Activated naive CD4-positive, alpha-beta T cell treated with anti-CD3 and anti-CD28 coated beads, Interleukin-2, amount 10 ng/mL, durations not matched to agents 7 days and 5 days (primary cell): ENCODE results near the gene PTPRD.

Experiments used
- CTCF ChIA-PET: fragments of 350-600 bp; sonication (Branson Sonifier 250); formaldehyde crosslinking; loops from one replicate; lab custom pipeline; 2021; ENCODE audit warnings: antibody characterized with exemption; lab: Charles Lee
- DNase-seq: peaks from one replicate; pipeline ENCODE4 v3.0.0-alpha.2; 2020
- H3K27ac Mint-ChIP-seq: one replicate; pipeline ENCODE4 v1.8.0; 2021; ENCODE audit warnings: mild to moderate bottlenecking, moderate library complexity, mixed read lengths
- H3K27me3 Mint-ChIP-seq: one replicate; pipeline ENCODE4 v1.8.0; 2021; ENCODE audit warnings: mild to moderate bottlenecking, mixed read lengths
- H3K36me3 Mint-ChIP-seq: one replicate; pipeline ENCODE4 v1.8.0; 2021; ENCODE audit warnings: mixed read lengths
- H3K4me1 Mint-ChIP-seq: one replicate; pipeline ENCODE4 v1.8.0; 2021; ENCODE audit warnings: mixed read lengths
- H3K4me3 Mint-ChIP-seq: one replicate; pipeline ENCODE4 v1.8.0; 2021; ENCODE audit warnings: mild to moderate bottlenecking, moderate library complexity, mixed read lengths
- H3K9me3 Mint-ChIP-seq: one replicate; pipeline ENCODE4 v1.8.0; 2021; ENCODE audit warnings: mixed read lengths

The PTPRD gene

GRCh38 chr9:8394341-8394740 lies 2218.5 kb downstream of the PTPRD start:
- Mint-ChIP-seq H3K4me3 (no peak overlapping the region), H3K36me3 (no peaks in the 10 kb centered on the region), H3K27ac (no peak overlapping the region), H3K4me1 (no peaks in the 10 kb centered on the region), H3K27me3 (no peaks in the 10 kb centered on the region), H3K9me3 (no peaks in the 10 kb centered on the region)
- CTCF ChIA-PET, result no interaction called here
- no peak for DNase-seq

GRCh38 chr9:8392866-8393265 lies 2219.9 kb downstream of the PTPRD start:
- H3K4me1 Mint-ChIP-seq, result no peaks in the 10 kb centered on the region
- no peak overlapping the region for H3K27ac Mint-ChIP-seq
- CTCF ChIA-PET, result no interaction called here
- no peaks in the 10 kb centered on the region for H3K27me3 Mint-ChIP-seq
- no peaks in the 10 kb centered on the region for H3K36me3 Mint-ChIP-seq
- H3K9me3 Mint-ChIP-seq, result no peaks in the 10 kb centered on the region
- DNase-seq, result no peak
- H3K4me3 Mint-ChIP-seq, result no peak overlapping the region

- no peak overlapping the region for H3K4me3 Mint-ChIP-seq
- no peak overlapping the region for H3K27ac Mint-ChIP-seq
- CTCF ChIA-PET, result no interaction called here
- no peaks in the 10 kb centered on the region for H3K36me3 Mint-ChIP-seq
- H3K4me1 Mint-ChIP-seq, result no peaks in the 10 kb centered on the region
- no peak for DNase-seq
- no peaks in the 10 kb centered on the region for H3K27me3 Mint-ChIP-seq
- H3K9me3 Mint-ChIP-seq, result no peaks in the 10 kb centered on the region
Observed at GRCh38 chr9:8391566-8391965, 2221.2 kb downstream of the PTPRD start.

GRCh38 chr9:8391132-8391531 lies 2221.7 kb downstream of the PTPRD start:
- CTCF ChIA-PET, result no interaction called here
- H3K4me1 Mint-ChIP-seq, result no peaks in the 10 kb centered on the region
- H3K4me3 Mint-ChIP-seq, result no peak overlapping the region
- no peaks in the 10 kb centered on the region for H3K36me3 Mint-ChIP-seq
- H3K27ac Mint-ChIP-seq, result no peak overlapping the region
- H3K9me3 Mint-ChIP-seq, result no peaks in the 10 kb centered on the region
- no peak for DNase-seq
- H3K27me3 Mint-ChIP-seq, result no peaks in the 10 kb centered on the region

- Mint-ChIP-seq H3K4me3 (no peak overlapping the region), H3K27ac (no peak overlapping the region), H3K4me1 (no peaks in the 10 kb centered on the region), H3K9me3 (no peaks in the 10 kb centered on the region), H3K36me3 (no peaks in the 10 kb centered on the region), H3K27me3 (no peaks in the 10 kb centered on the region)
- CTCF ChIA-PET, result no interaction called here
- no peak for DNase-seq
Observed at GRCh38 chr9:8390571-8390970, 2222.2 kb downstream of the PTPRD start.

- H3K4me3 Mint-ChIP-seq, result no peak overlapping the region
- H3K9me3 Mint-ChIP-seq, result no peaks in the 10 kb centered on the region
- DNase-seq, result no peak
- CTCF ChIA-PET, result no interaction called here
- H3K27me3 Mint-ChIP-seq, result no peaks in the 10 kb centered on the region
- H3K4me1 Mint-ChIP-seq, result no peaks in the 10 kb centered on the region
- no peaks in the 10 kb centered on the region for H3K36me3 Mint-ChIP-seq
- H3K27ac Mint-ChIP-seq, result no peak overlapping the region
Observed at GRCh38 chr9:8389531-8389930, 2223.3 kb downstream of the PTPRD start.

GRCh38 chr9:8388132-8388531 lies 2224.7 kb downstream of the PTPRD start:
- no peak for DNase-seq

GRCh38 chr9:8384091-8384490 lies 2228.7 kb downstream of the PTPRD start:
- no peaks in the 10 kb centered on the region for H3K36me3 Mint-ChIP-seq
- H3K4me1 Mint-ChIP-seq, result no peaks in the 10 kb centered on the region
- H3K27ac Mint-ChIP-seq, result no peak overlapping the region
- DNase-seq, result no peak
- H3K27me3 Mint-ChIP-seq, result no peaks in the 10 kb centered on the region
- no peak overlapping the region for H3K4me3 Mint-ChIP-seq
- CTCF ChIA-PET, result no interaction called here
- no peaks in the 10 kb centered on the region for H3K9me3 Mint-ChIP-seq

More at GRCh38 chr9:8388132-8388531, 2224.7 kb downstream of the PTPRD start:
- Mint-ChIP-seq H3K27ac (no peak overlapping the region), H3K9me3 (no peaks in the 10 kb centered on the region), H3K27me3 (no peaks in the 10 kb centered on the region), H3K4me1 (no peaks in the 10 kb centered on the region), H3K4me3 (no peak overlapping the region), H3K36me3 (no peaks in the 10 kb centered on the region)
- CTCF ChIA-PET, result no interaction called here

- CTCF ChIA-PET, result no interaction called here
- Mint-ChIP-seq H3K4me1 (no peaks in the 10 kb centered on the region), H3K36me3 (no peaks in the 10 kb centered on the region), H3K4me3 (no peak overlapping the region), H3K27ac (no peak overlapping the region), H3K9me3 (no peaks in the 10 kb centered on the region), H3K27me3 (no peaks in the 10 kb centered on the region)
- DNase-seq, result no peak
Observed at GRCh38 chr9:8382777-8383527, 2229.8 kb downstream of the PTPRD start.

- H3K27me3 Mint-ChIP-seq, result no peaks in the 10 kb centered on the region
- CTCF ChIA-PET, result no interaction called here
- no peak overlapping the region for H3K4me3 Mint-ChIP-seq
- no peak overlapping the region for H3K27ac Mint-ChIP-seq
- H3K4me1 Mint-ChIP-seq, result no peaks in the 10 kb centered on the region
- no peaks in the 10 kb centered on the region for H3K36me3 Mint-ChIP-seq
- no peaks in the 10 kb centered on the region for H3K9me3 Mint-ChIP-seq
- no peak for DNase-seq
Observed at GRCh38 chr9:8382266-8382665, 2230.5 kb downstream of the PTPRD start.

GRCh38 chr9:8381601-8382000 lies 2231.2 kb downstream of the PTPRD start:
- H3K36me3 Mint-ChIP-seq, result no peaks in the 10 kb centered on the region
- no peaks in the 10 kb centered on the region for H3K4me1 Mint-ChIP-seq
- H3K4me3 Mint-ChIP-seq, result no peak overlapping the region
- H3K27ac Mint-ChIP-seq, result no peak overlapping the region
- DNase-seq, result no peak
- CTCF ChIA-PET, result no interaction called here
- no peaks in the 10 kb centered on the region for H3K9me3 Mint-ChIP-seq
- H3K27me3 Mint-ChIP-seq, result no peaks in the 10 kb centered on the region

- no peaks in the 10 kb centered on the region for H3K36me3 Mint-ChIP-seq
- DNase-seq, result no peak
- no peaks in the 10 kb centered on the region for H3K9me3 Mint-ChIP-seq
- no peaks in the 10 kb centered on the region for H3K27me3 Mint-ChIP-seq
- no peaks in the 10 kb centered on the region for H3K4me1 Mint-ChIP-seq
- H3K27ac Mint-ChIP-seq, result no peak overlapping the region
- CTCF ChIA-PET, result no interaction called here
- no peak overlapping the region for H3K4me3 Mint-ChIP-seq
Observed at GRCh38 chr9:8374471-8374870, 2238.3 kb downstream of the PTPRD start.

- Mint-ChIP-seq H3K9me3 (no peaks in the 10 kb centered on the region), H3K27me3 (no peaks in the 10 kb centered on the region)
- CTCF ChIA-PET, result interaction anchor here (1.2 kb wide), 1 partner anchor 91 kb away, joined by 3 read pairs; no protein-coding TSS in a partner anchor
Observed at GRCh38 chr9:8371686-8372085, 2241.1 kb downstream of the PTPRD start.

GRCh38 chr9:8366161-8366926 lies 2246.5 kb downstream of the PTPRD start:
- no peaks in the 10 kb centered on the region for H3K27me3 Mint-ChIP-seq
- CTCF ChIA-PET, result interaction anchor here (0.8 kb wide), 1 partner anchor 513 kb away, joined by 3 read pairs; no protein-coding TSS in a partner anchor
- no peaks in the 10 kb centered on the region for H3K9me3 Mint-ChIP-seq
- H3K27ac Mint-ChIP-seq, result no peak overlapping the region
- DNase-seq, result no peak
- no peaks in the 10 kb centered on the region for H3K36me3 Mint-ChIP-seq
- H3K4me3 Mint-ChIP-seq, result no peak overlapping the region
- H3K4me1 Mint-ChIP-seq, result no peaks in the 10 kb centered on the region

More at GRCh38 chr9:8371686-8372085, 2241.1 kb downstream of the PTPRD start:
- H3K4me3 Mint-ChIP-seq, result no peak overlapping the region
- no peaks in the 10 kb centered on the region for H3K36me3 Mint-ChIP-seq
- DNase-seq, result no peak
- no peak overlapping the region for H3K27ac Mint-ChIP-seq
- no peaks in the 10 kb centered on the region for H3K4me1 Mint-ChIP-seq
